ENCODE measurements around the gene WDR3. TPM values are rescaled to one million over a fixed set of nuclear protein-coding genes. Genes with fewer than 3 reads are reported as not detected.

Gene WDR3
- total and polyA plus RNA-seq, 4 donors, result 2.0 to 19.8 (median 8.8) TPM

GRCh38 chr1:117967477-117967876, 37.9 kb downstream of the WDR3 start:
- ATAC-seq (ENCODE audit: low FRiP score), result no peak
- Histone ChIP-seq H3K4me1 (ENCODE audit: control insufficient read depth in 1 of 2, insufficient read depth in 2 of 2, low read length in 2 of 2) (peaks cover 0 to 2% of the 10 kb centered on the region in 2 donors), H3K9me3 (ENCODE audit: control insufficient read depth, low read length) (no peaks in the 10 kb centered on the region), H3K27me3 (ENCODE audit: control insufficient read depth in 1 of 2, insufficient read depth in 2 of 2, low read length in 1 of 2) (no peaks in the 10 kb centered on the region), H3K27ac (ENCODE audit: low read depth in 1 of 2, low read length in 2 of 2) (no peak overlapping the region), H3K36me3 (ENCODE audit: control insufficient read depth in 1 of 2, insufficient read depth in 2 of 2, low read length in 1 of 2) (peaks cover 0 to 2% of the 10 kb centered on the region in 2 donors), H3K4me3 (ENCODE audit: low read length in 2 of 2) (no peak overlapping the region)
- DNase-seq, result no peak
- intact Hi-C loops (cut with DNase I), result no loop called here
- whole genome bisulfite sequencing, 2 donors, result 35% methylated on average over 4 of the region's 4 CpGs

GRCh38 chr1:117967881-117968280, 38.3 kb downstream of the WDR3 start:
- intact Hi-C loops (cut with DNase I), result no loop called here
- Histone ChIP-seq H3K4me1 (ENCODE audit: control insufficient read depth in 1 of 2, insufficient read depth in 2 of 2, low read length in 2 of 2) (peaks cover 0 to 2% of the 10 kb centered on the region in 2 donors), H3K27me3 (ENCODE audit: control insufficient read depth in 1 of 2, insufficient read depth in 2 of 2, low read length in 1 of 2) (no peaks in the 10 kb centered on the region), H3K4me3 (ENCODE audit: low read length in 2 of 2) (no peak overlapping the region), H3K9me3 (ENCODE audit: control insufficient read depth, low read length) (no peaks in the 10 kb centered on the region), H3K36me3 (ENCODE audit: control insufficient read depth in 1 of 2, insufficient read depth in 2 of 2, low read length in 1 of 2) (peaks cover 0 to 2% of the 10 kb centered on the region in 2 donors), H3K27ac (ENCODE audit: low read depth in 1 of 2, low read length in 2 of 2) (no peak overlapping the region)
- DNase-seq, result no peak
- WGBS, 2 donors, result 0% methylated on average over 1 of the region's 1 CpG
- ATAC-seq (ENCODE audit: low FRiP score), result no peak

- H3K4me3 ChIP-seq (ENCODE audit: low read length in 2 of 2), result no peak overlapping the region
- no peak for ATAC-seq (ENCODE audit: low FRiP score)
- no peaks in the 10 kb centered on the region for H3K27me3 ChIP-seq (ENCODE audit: control insufficient read depth in 1 of 2, insufficient read depth in 2 of 2, low read length in 1 of 2)
- H3K27ac ChIP-seq (ENCODE audit: low read depth in 1 of 2, low read length in 2 of 2), result no peak overlapping the region
- no peaks in the 10 kb centered on the region for H3K9me3 ChIP-seq (ENCODE audit: control insufficient read depth, low read length)
- DNase-seq, result no peak
- no peaks in the 10 kb centered on the region for H3K36me3 ChIP-seq (ENCODE audit: control insufficient read depth in 1 of 2, insufficient read depth in 2 of 2, low read length in 1 of 2)
- H3K4me1 ChIP-seq (ENCODE audit: control insufficient read depth in 1 of 2, insufficient read depth in 2 of 2, low read length in 2 of 2), result peaks cover 0 to 2% of the 10 kb centered on the region in 2 donors
- 37 to 41% methylated on average over 9 of the region's 9 CpGs for WGBS, 2 donors
- intact Hi-C loops (cut with DNase I), result no loop called here
Measured at GRCh38 chr1:117970252-117970651, 40.7 kb downstream of the WDR3 start.

GRCh38 chr1:117971777-117972176, 42.2 kb downstream of the WDR3 start:
- Histone ChIP-seq H3K4me3 (ENCODE audit: low read length in 2 of 2) (no peak overlapping the region), H3K4me1 (ENCODE audit: control insufficient read depth in 1 of 2, insufficient read depth in 2 of 2, low read length in 2 of 2) (peaks cover 0 to 2% of the 10 kb centered on the region in 2 donors), H3K27me3 (ENCODE audit: control insufficient read depth in 1 of 2, insufficient read depth in 2 of 2, low read length in 1 of 2) (no peaks in the 10 kb centered on the region), H3K27ac (ENCODE audit: low read depth in 1 of 2, low read length in 2 of 2) (no peak overlapping the region), H3K9me3 (ENCODE audit: control insufficient read depth, low read length) (no peaks in the 10 kb centered on the region), H3K36me3 (ENCODE audit: control insufficient read depth in 1 of 2, insufficient read depth in 2 of 2, low read length in 1 of 2) (no peaks in the 10 kb centered on the region)
- intact Hi-C loops (cut with DNase I), result no loop called here
- ATAC-seq (ENCODE audit: low FRiP score), result no peak
- no peak for DNase-seq

GRCh38 chr1:117976381-117976780, 46.8 kb downstream of the WDR3 start:
- Histone ChIP-seq H3K27ac (ENCODE audit: low read depth in 1 of 2, low read length in 2 of 2) (no peak overlapping the region), H3K36me3 (ENCODE audit: control insufficient read depth in 1 of 2, insufficient read depth in 2 of 2, low read length in 1 of 2) (no peaks in the 10 kb centered on the region), H3K27me3 (ENCODE audit: control insufficient read depth in 1 of 2, insufficient read depth in 2 of 2, low read length in 1 of 2) (no peaks in the 10 kb centered on the region), H3K4me3 (ENCODE audit: low read length in 2 of 2) (no peak overlapping the region), H3K4me1 (ENCODE audit: control insufficient read depth in 1 of 2, insufficient read depth in 2 of 2, low read length in 2 of 2) (no peaks in the 10 kb centered on the region), H3K9me3 (ENCODE audit: control insufficient read depth, low read length) (no peaks in the 10 kb centered on the region)
- ATAC-seq (ENCODE audit: low FRiP score) (no peak), DNase-seq (no peak)
- intact Hi-C loops (cut with DNase I), result no loop called here
- 69 to 75% methylated on average over 3 of the region's 3 CpGs for WGBS, 2 donors

GRCh38 chr1:117981455-117982192, 52.1 kb downstream of the WDR3 start:
- DNase-seq (no peak), ATAC-seq (ENCODE audit: low FRiP score) (no peak)
- intact Hi-C loops (cut with DNase I), result no loop called here
- Histone ChIP-seq H3K4me3 (ENCODE audit: low read length in 2 of 2) (no peak overlapping the region), H3K27ac (ENCODE audit: low read depth in 1 of 2, low read length in 2 of 2) (no peak overlapping the region), H3K9me3 (ENCODE audit: control insufficient read depth, low read length) (no peaks in the 10 kb centered on the region), H3K27me3 (ENCODE audit: control insufficient read depth in 1 of 2, insufficient read depth in 2 of 2, low read length in 1 of 2) (no peaks in the 10 kb centered on the region), H3K36me3 (ENCODE audit: control insufficient read depth in 1 of 2, insufficient read depth in 2 of 2, low read length in 1 of 2) (no peaks in the 10 kb centered on the region), H3K4me1 (ENCODE audit: control insufficient read depth in 1 of 2, insufficient read depth in 2 of 2, low read length in 2 of 2) (no peaks in the 10 kb centered on the region)
- WGBS, 2 donors, result 84% methylated on average over 5 of the region's 5 CpGs

- 55 to 67% methylated on average over 1 of the region's 1 CpG for WGBS, 2 donors
- H3K27me3 ChIP-seq (ENCODE audit: control insufficient read depth in 1 of 2, insufficient read depth in 2 of 2, low read length in 1 of 2), result no peaks in the 10 kb centered on the region
- no peak overlapping the region for H3K4me3 ChIP-seq (ENCODE audit: low read length in 2 of 2)
- DNase-seq (no peak), ATAC-seq (ENCODE audit: low FRiP score) (no peak)
- H3K27ac ChIP-seq (ENCODE audit: low read depth in 1 of 2, low read length in 2 of 2), result no peak overlapping the region
- intact Hi-C loops (cut with DNase I), result no loop called here
- H3K36me3 ChIP-seq (ENCODE audit: control insufficient read depth in 1 of 2, insufficient read depth in 2 of 2, low read length in 1 of 2), result no peaks in the 10 kb centered on the region
- peaks cover 1% of the 10 kb centered on the region for H3K9me3 ChIP-seq (ENCODE audit: control insufficient read depth, low read length)
- H3K4me1 ChIP-seq (ENCODE audit: control insufficient read depth in 1 of 2, insufficient read depth in 2 of 2, low read length in 2 of 2), result no peaks in the 10 kb centered on the region
Measured at GRCh38 chr1:117985239-117985638, 55.7 kb downstream of the WDR3 start.

GRCh38 chr1:117985973-117986372, 56.4 kb downstream of the WDR3 start:
- intact Hi-C loops (cut with DNase I), result no loop called here
- Histone ChIP-seq H3K4me3 (ENCODE audit: low read length in 2 of 2) (no peak overlapping the region), H3K27ac (ENCODE audit: low read depth in 1 of 2, low read length in 2 of 2) (no peak overlapping the region), H3K9me3 (ENCODE audit: control insufficient read depth, low read length) (peaks cover 1% of the 10 kb centered on the region), H3K36me3 (ENCODE audit: control insufficient read depth in 1 of 2, insufficient read depth in 2 of 2, low read length in 1 of 2) (no peaks in the 10 kb centered on the region), H3K27me3 (ENCODE audit: control insufficient read depth in 1 of 2, insufficient read depth in 2 of 2, low read length in 1 of 2) (no peaks in the 10 kb centered on the region), H3K4me1 (ENCODE audit: control insufficient read depth in 1 of 2, insufficient read depth in 2 of 2, low read length in 2 of 2) (no peaks in the 10 kb centered on the region)
- no peak for DNase-seq
- no peak for ATAC-seq (ENCODE audit: low FRiP score)
- 57 to 82% methylated on average over 3 of the region's 3 CpGs for WGBS, 2 donors

GRCh38 chr1:118004312-118004711, 74.8 kb downstream of the WDR3 start:
- intact Hi-C loops (cut with DNase I), result no loop called here
- Histone ChIP-seq H3K27me3 (ENCODE audit: control insufficient read depth in 1 of 2, insufficient read depth in 2 of 2, low read length in 1 of 2) (peaks cover 0 to 1% of the 10 kb centered on the region in 2 donors), H3K9me3 (ENCODE audit: control insufficient read depth, low read length) (peaks cover 3% of the 10 kb centered on the region), H3K27ac (ENCODE audit: low read depth in 1 of 2, low read length in 2 of 2) (no peak overlapping the region), H3K36me3 (ENCODE audit: control insufficient read depth in 1 of 2, insufficient read depth in 2 of 2, low read length in 1 of 2) (no peaks in the 10 kb centered on the region), H3K4me3 (ENCODE audit: low read length in 2 of 2) (no peak overlapping the region), H3K4me1 (ENCODE audit: control insufficient read depth in 1 of 2, insufficient read depth in 2 of 2, low read length in 2 of 2) (no peaks in the 10 kb centered on the region)
- DNase-seq, result no peak
- WGBS, 2 donors, result 63 to 76% methylated on average over 5 of the region's 5 CpGs
- no peak for ATAC-seq (ENCODE audit: low FRiP score)

Data from aorta (tissue), 5 donors.